IMR-90 (cell line): ENCODE data around the gene CD81. TPM values are rescaled to one million over a fixed set of nuclear protein-coding genes. Genes with fewer than 3 reads are reported as not detected.
A peak's percentile ranks its signal among the peaks of the same experiment; 100 is the strongest.

Experiments
- ATAC-seq: fragments of 200-7000 bp; cut with Tn5 transposase; 2 replicates; pipeline ENCODE4 v1.9.1; 2020; ENCODE audit warnings: low read depth, mild to moderate bottlenecking, moderate library complexity
- BruUV-seq: library from RNA; stranded (reverse); fragments of 400-500 nt; replicated peaks from 2 replicates; lab custom pipeline; 2021; lab: Mats Ljungman, UMichigan
- CTCF ChIA-PET: fragments of 300-600 bp; formaldehyde crosslinking; extraction: SDS; loops from one replicate; lab custom pipeline; 2021; ENCODE audit warnings: antibody characterized with exemption; lab: Yijun Ruan, JAX
- POLR2A ChIA-PET: fragments of 300-600 bp; sonication (Branson Sonifier 250); formaldehyde crosslinking; loops from one replicate; lab custom pipeline; 2022; ENCODE audit warnings: antibody characterized with exemption; ENCODE audit not compliant: unreplicated experiment; lab: Charles Lee
- DNase-seq: peaks from one replicate; pipeline ENCODE4 v3.0.0; 2013
- H2AFZ ChIP-seq: replicated peaks from 2 replicates; pipeline ENCODE3; 2013; ENCODE audit warnings: low read length, mild to moderate bottlenecking; ENCODE audit not compliant: poor library complexity
- H2AK5ac ChIP-seq: 2 replicates; pipeline ENCODE4 v1.6.1; 2013; ENCODE audit warnings: low read depth, low read length, inconsistent platforms
- H2AK9ac ChIP-seq: replicated peaks from 2 replicates; pipeline ENCODE3; 2013; ENCODE audit warnings: mild to moderate bottlenecking, low read depth, low read length, moderate library complexity; ENCODE audit not compliant: poor library complexity
- H2BK120ac ChIP-seq: 2 replicates; pipeline ENCODE4 v1.6.1; 2013; ENCODE audit warnings: low read depth, low read length, inconsistent platforms
- H2BK15ac ChIP-seq: 3 replicates; pipeline ENCODE4 v1.6.1; 2013; ENCODE audit warnings: low read depth, low read length, inconsistent platforms
- H2BK20ac ChIP-seq: 2 replicates; pipeline ENCODE4 v1.6.1; 2013; ENCODE audit warnings: low read depth, mild to moderate bottlenecking, inconsistent platforms, low read length, moderate library complexity
- H2BK5ac ChIP-seq: 2 replicates; pipeline ENCODE4 v1.6.1; 2013; ENCODE audit warnings: mild to moderate bottlenecking, low read depth, low read length, inconsistent platforms; ENCODE audit not compliant: poor library complexity, severe bottlenecking
- H3K14ac ChIP-seq: replicated peaks from 2 replicates; pipeline ENCODE4 v1.6.1; 2013; ENCODE audit warnings: low read depth, low read length, inconsistent platforms
- H3K18ac ChIP-seq: 2 replicates; pipeline ENCODE4 v1.6.1; 2013; ENCODE audit warnings: low read depth, low read length, control low read depth
- H3K23ac ChIP-seq: 2 replicates; pipeline ENCODE4 v1.6.1; 2013; ENCODE audit warnings: low read depth, low read length, inconsistent platforms
- H3K27ac ChIP-seq: 2 replicates; pipeline ENCODE4 v1.5.1; 2013; ENCODE audit warnings: mild to moderate bottlenecking, control low read depth, low read length; ENCODE audit not compliant: insufficient read depth
- H3K27me3 ChIP-seq: 2 replicates; pipeline ENCODE4 v1.6.1; 2013; ENCODE audit warnings: low read length; ENCODE audit not compliant: control insufficient read depth, insufficient read depth
- H3K36me3 ChIP-seq: 2 replicates; pipeline ENCODE4 v1.6.1; 2013; ENCODE audit warnings: low read length, mixed read lengths; ENCODE audit not compliant: control insufficient read depth, insufficient read depth
- H3K4ac ChIP-seq: 2 replicates; pipeline ENCODE4 v1.6.1; 2013; ENCODE audit warnings: low read depth, low read length, inconsistent platforms
- H3K4me1 ChIP-seq: 2 replicates; pipeline ENCODE4 v1.6.1; 2013; ENCODE audit warnings: low read length, mixed read lengths; ENCODE audit not compliant: control insufficient read depth, insufficient read depth
- H3K4me2 ChIP-seq: 2 replicates; pipeline ENCODE4 v1.6.1; 2013; ENCODE audit warnings: low read depth, mild to moderate bottlenecking, control low read depth, low read length, moderate library complexity
- H3K4me3 ChIP-seq: 2 replicates; pipeline ENCODE4 v1.5.1; 2013; ENCODE audit warnings: low read depth, mild to moderate bottlenecking, control low read depth, low read length, moderate library complexity; ENCODE audit not compliant: insufficient read depth
- H3K56ac ChIP-seq: 2 replicates; pipeline ENCODE4 v1.6.1; 2013; ENCODE audit warnings: low read length, inconsistent platforms; ENCODE audit not compliant: insufficient read depth; ENCODE audit errors: extremely low read depth
- H3K79me1 ChIP-seq, 2 experiments: 2 replicates each; pipeline ENCODE4 v1.6.1; 2013; ENCODE audit warnings: low read length in 2 of 2, inconsistent platforms in 1 of 2, low read depth in 1 of 2
- H3K9ac ChIP-seq: 2 replicates; pipeline ENCODE4 v1.6.1; 2013; ENCODE audit warnings: low read depth, low read length, control low read depth
- H3K9me1 ChIP-seq: 2 replicates; pipeline ENCODE4 v1.6.1; 2013; ENCODE audit warnings: low read length, inconsistent platforms; ENCODE audit not compliant: insufficient read depth
- H3K9me3 ChIP-seq: 2 replicates; pipeline ENCODE4 v1.6.1; 2013; ENCODE audit warnings: low read length; ENCODE audit not compliant: control insufficient read depth, insufficient read depth
- H4K20me1 ChIP-seq: 2 replicates; pipeline ENCODE4 v1.6.1; 2013; ENCODE audit warnings: low read length, inconsistent platforms; ENCODE audit not compliant: insufficient read depth
- H4K5ac ChIP-seq: 2 replicates; pipeline ENCODE4 v1.6.1; 2013; ENCODE audit warnings: mild to moderate bottlenecking, low read depth, low read length, control low read depth
- H4K8ac ChIP-seq, 2 experiments: 2 replicates each; pipeline ENCODE4 v1.6.1; 2013; ENCODE audit warnings: low read depth in 2 of 2, low read length in 2 of 2, control low read depth in 1 of 2, inconsistent platforms in 1 of 2
- H4K91ac ChIP-seq: 2 replicates; pipeline ENCODE4 v1.6.1; 2013; ENCODE audit warnings: low read depth, low read length, inconsistent platforms; ENCODE audit not compliant: insufficient read depth
- BHLHE40 ChIP-seq: fragments of 150-350 bp; IDR thresholded peaks from 2 replicates; pipeline ENCODE4 v1.6.1; 2016; ENCODE audit warnings: mild to moderate bottlenecking, low read depth, low read length
- CEBPB ChIP-seq: IDR thresholded peaks from 2 replicates; pipeline ENCODE4 v1.6.1; 2012; ENCODE audit warnings: low read depth, low read length, improper control_type of control experiment
- MAFK ChIP-seq: IDR thresholded peaks from 2 replicates; pipeline ENCODE4 v1.6.1; 2012; ENCODE audit warnings: low read depth, low read length, improper control_type of control experiment
- MAZ ChIP-seq: IDR thresholded peaks from 2 replicates; pipeline ENCODE4 v1.6.1; 2012; ENCODE audit warnings: low read depth, mild to moderate bottlenecking, low read length, improper control_type of control experiment, moderate library complexity, borderline replicate concordance
- MXI1 ChIP-seq: IDR thresholded peaks from 2 replicates; pipeline ENCODE4 v1.6.1; 2012; ENCODE audit warnings: low read depth, mild to moderate bottlenecking, low read length, moderate library complexity, borderline replicate concordance
- NFE2L2 ChIP-seq: fragments of 150-350 bp; IDR thresholded peaks from 2 replicates; pipeline ENCODE4 v1.6.1; 2016; ENCODE audit warnings: low read depth, mild to moderate bottlenecking, low read length
- POLR2A ChIP-seq: IDR thresholded peaks from 2 replicates; pipeline ENCODE4 v1.6.1; 2012; ENCODE audit warnings: mild to moderate bottlenecking, low read depth, low read length
- RAD21 ChIP-seq: IDR thresholded peaks from 2 replicates; pipeline ENCODE4 v1.6.1; 2012; ENCODE audit warnings: low read length, improper control_type of control experiment
- RCOR1 ChIP-seq: IDR thresholded peaks from 2 replicates; pipeline ENCODE4 v1.6.1; 2012; ENCODE audit warnings: mild to moderate bottlenecking, low read length, improper control_type of control experiment; ENCODE audit not compliant: insufficient replicate concordance
- RFX5 ChIP-seq: IDR thresholded peaks from 2 replicates; pipeline ENCODE4 v1.8.0; 2012; ENCODE audit warnings: low read depth, mild to moderate bottlenecking, low read length, moderate library complexity
- SMC3 ChIP-seq: fragments of 150-350 bp; IDR thresholded peaks from 2 replicates; pipeline ENCODE4 v1.6.1; 2016; ENCODE audit warnings: low read depth, mild to moderate bottlenecking, antibody characterized with exemption, low read length, moderate library complexity
- USF2 ChIP-seq: fragments of 150-350 bp; IDR thresholded peaks from 2 replicates; pipeline ENCODE4 v1.6.1; 2017; ENCODE audit warnings: mild to moderate bottlenecking, antibody characterized with exemption, low read length, low read depth
- WGBS, 2 experiments: methylation state at CpG; one replicate each; pipeline versions ENCODE4 v1.1.5 to v1.1.7; 2013; ENCODE audit warnings: missing lambda C conversion rate in 2 of 2; ENCODE audit not compliant: insufficient read length in 1 of 2; ENCODE audit errors: extremely low coverage in 2 of 2; 5-methylcytosine and 5-hydroxymethylcytosine counted together
- dilution Hi-C: fragments of 300-500 bp; cut with HindIII; formaldehyde crosslinking; loops from one replicate; pipeline ENCODE4 v1.14.3; 2018; ENCODE audit warnings: low sequenced_read_pairs; ENCODE audit not compliant: unreplicated experiment
- in situ Hi-C: fragments of 300-500 bp; cut with MboI; formaldehyde crosslinking; loops from 3 replicates; pipeline ENCODE4 v1.14.3; 2019; ENCODE audit warnings: low sequenced_read_pairs, inconsistent platforms, mixed read lengths
- intact Hi-C: fragments of 100-400 bp; cut with micrococcal nuclease; formaldehyde crosslinking; loops from 2 replicates; pipeline ENCODE4 v1.10.0; 2022
- polyA plus RNA-seq, 3 experiments: library from polyadenylated mRNA; depleted of rRNA; stranded (reverse); fragments of >200 nt; gene quantifications; 2 replicates each; pipeline ENCODE4 v1.2.3, GENCODE V29; 2012; ENCODE audit warnings: low replicate concordance in 1 of 3
- total RNA-seq: library from RNA; depleted of rRNA; stranded (reverse); fragments of >200 nt; gene quantifications from 2 replicates; pipeline ENCODE4 v1.2.3, GENCODE V29; 2012

The CD81 gene
- total and polyA plus RNA-seq, 2 of the 4 experiments (the other 2 are of a cell fraction) = 159 to 689 TPM

GRCh38 chr11:2401436-2401984 is 24.4 kb downstream of the CD81 start:
- Histone ChIP-seq H3K4me1 (peaks cover 9% of the 10 kb centered on the region), H2AFZ (peak overlapping the region; percentile 94), H3K4ac (peak overlapping the region; percentile 91), H2BK15ac (no peak overlapping the region), H2BK120ac (no peak overlapping the region), H3K79me1 (peaks cover 3 to 36% of the 10 kb centered on the region in 2 experiments; a peak in 3 of 4 replicates), H2BK5ac (no peak overlapping the region), H3K36me3 (peaks cover 26% of the 10 kb centered on the region), H3K18ac (no peak overlapping the region), H3K27ac (peak overlapping the region; percentile 67), H3K9me3 (no peaks in the 10 kb centered on the region), H3K4me2 (peak overlapping the region; percentile 85), H3K4me3 (peak overlapping the region; percentile 90), H3K23ac (peak overlapping the region; percentile 70), H4K8ac (peak overlapping the region; percentile 91 to 99; a peak in 3 of 4 replicates), H2BK20ac (no peak overlapping the region), H3K27me3 (no peaks in the 10 kb centered on the region), H2AK5ac (peak overlapping the region; percentile 91), H3K14ac (peak overlapping the region; percentile 81), H4K5ac (peak overlapping the region; percentile 92), H3K9ac (peak overlapping the region; percentile 96), H3K56ac (peak overlapping the region; percentile 92; the same call in 1 of the 2 replicates), H4K91ac (peak overlapping the region; percentile 88), H2AK9ac (peak overlapping the region; percentile 99), H3K9me1 (no peaks in the 10 kb centered on the region), H4K20me1 (no peaks in the 10 kb centered on the region)
- ChIA-PET POLR2A (interaction anchor here (0.9 kb wide), 1 partner anchor 25 kb away, joined by 5 read pairs; no protein-coding TSS in a partner anchor), CTCF (interaction anchor here (0.8 kb wide), 1 partner anchor 18 kb away, joined by 5 read pairs; no protein-coding TSS in a partner anchor)
- dilution Hi-C loops (no loop called here), in situ Hi-C loops (no loop called here), intact Hi-C loops (no loop called here)
- WGBS, 2 experiments = 89% methylated on average over 6 of the region's 12 CpGs; no CpG with 5 or more reads in 1 of the 2 experiments
- no peak for TF ChIP-seq RAD21
- TF ChIP-seq RFX5 = no peak
- no peak for TF ChIP-seq CEBPB
- TF ChIP-seq RCOR1 = no peak
- no peak for TF ChIP-seq BHLHE40
- no peak for TF ChIP-seq SMC3
- TF ChIP-seq POLR2A = no peak
- TF ChIP-seq MXI1 = no peak
- no peak for TF ChIP-seq USF2
- TF ChIP-seq MAFK = no peak
- no peak for TF ChIP-seq NFE2L2
- no peak for TF ChIP-seq MAZ
- BruUV-seq = no TSS peak
- DNase-seq = no peak
- no peak for ATAC-seq
